HEK293 (cell line): ENCODE measurements around the gene RGS19.

ENCODE experiments used
- CTCF ChIA-PET: fragments of 350-600 bp; formaldehyde crosslinking; extraction: SDS; loops from one replicate; lab custom pipeline; 2021; ENCODE audit warnings: antibody characterized with exemption; lab: Yijun Ruan, JAX
- POLR2A ChIA-PET: fragments of 300-600 bp; formaldehyde crosslinking; extraction: SDS; loops from one replicate; lab custom pipeline; 2020; ENCODE audit warnings: antibody characterized with exemption, inconsistent platforms; lab: Yijun Ruan, JAX
- H3K27ac ChIP-seq: fragments of 200-500 bp; sonication (Bioruptor generic); 2 replicates; pipeline ENCODE4 v1.5.1; 2014; ENCODE audit warnings: low read depth, low read length, control low read depth, inconsistent platforms; ENCODE audit errors: extremely low read depth
- H3K36me3 ChIP-seq, 2 experiments: fragments of 200-500 bp in 1 of 2; sonication (Bioruptor generic) in 1 of 2; 1 replicate in 1 of 2; 2 replicates in 1 of 2; pipeline ENCODE4 v1.5.1; 2014 to 2017; ENCODE audit warnings: inconsistent platforms in 2 of 2, low read length in 2 of 2; ENCODE audit not compliant: control insufficient read depth in 2 of 2, insufficient read depth in 1 of 2
- H3K4me1 ChIP-seq: fragments of 200-500 bp; sonication (Bioruptor generic); 2 replicates; pipeline ENCODE4 v1.5.1; 2014; ENCODE audit warnings: mild to moderate bottlenecking, low read length, inconsistent platforms; ENCODE audit not compliant: control insufficient read depth, insufficient read depth
- H3K4me3 ChIP-seq: 2 replicates; pipeline ENCODE4 v1.5.1; 2011; ENCODE audit warnings: low read depth, mild to moderate bottlenecking, control low read depth, low read length, moderate library complexity
- H3K9me3 ChIP-seq: fragments of 200-500 bp; sonication (Bioruptor generic); 2 replicates; pipeline ENCODE4 v1.5.1; 2014; ENCODE audit warnings: low read depth, low read length, inconsistent platforms; ENCODE audit not compliant: control insufficient read depth, insufficient read depth
- HOXD13 ChIP-seq: sonication (generic); formaldehyde crosslinking; IDR thresholded peaks from 2 replicates; pipeline ENCODE4 v1.8.0; 2022; ENCODE audit warnings: missing genetic modification reagents, borderline replicate concordance
- KLF17 ChIP-seq: fragments of 450-650 bp; formaldehyde crosslinking; IDR thresholded peaks from 2 replicates; pipeline ENCODE4 v1.5.1; 2016; ENCODE audit warnings: missing biosample characterization, missing genetic modification characterization
- OSR2 ChIP-seq: fragments of 450-650 bp; formaldehyde crosslinking; IDR thresholded peaks from 2 replicates; pipeline ENCODE4 v1.5.1; 2016; ENCODE audit warnings: missing biosample characterization, missing genetic modification characterization
- PATZ1 ChIP-seq: fragments of 450-650 bp; formaldehyde crosslinking; IDR thresholded peaks from 2 replicates; pipeline ENCODE4 v1.5.1; 2016; ENCODE audit warnings: missing biosample characterization, missing genetic modification characterization
- PRDM10 ChIP-seq: fragments of 450-650 bp; formaldehyde crosslinking; IDR thresholded peaks from 2 replicates; pipeline ENCODE4 v1.5.1; 2016; ENCODE audit warnings: missing biosample characterization, missing genetic modification characterization
- SCRT2 ChIP-seq: fragments of 450-650 bp; formaldehyde crosslinking; IDR thresholded peaks from 2 replicates; pipeline ENCODE4 v1.5.1; 2016; ENCODE audit warnings: missing biosample characterization, missing genetic modification characterization
- SP2 ChIP-seq: fragments of 450-650 bp; formaldehyde crosslinking; IDR thresholded peaks from 2 replicates; pipeline ENCODE4 v1.5.1; 2016; ENCODE audit warnings: missing biosample characterization, missing genetic modification characterization
- ZBTB17 ChIP-seq: fragments of 450-650 bp; formaldehyde crosslinking; IDR thresholded peaks from 2 replicates; pipeline ENCODE4 v1.5.1; 2016; ENCODE audit warnings: missing biosample characterization, missing genetic modification characterization
- ZBTB20 ChIP-seq: fragments of 450-650 bp; formaldehyde crosslinking; IDR thresholded peaks from 2 replicates; pipeline ENCODE4 v1.5.1; 2016; ENCODE audit warnings: missing biosample characterization, missing genetic modification characterization
- ZBTB44 ChIP-seq: fragments of 450-650 bp; IDR thresholded peaks from 2 replicates; pipeline ENCODE4 v1.5.1; 2018; ENCODE audit warnings: missing biosample characterization, mild to moderate bottlenecking, missing genetic modification characterization
- ZBTB8A ChIP-seq: fragments of 450-650 bp; formaldehyde crosslinking; IDR thresholded peaks from 2 replicates; pipeline ENCODE4 v1.5.1; 2016; ENCODE audit warnings: missing biosample characterization, missing genetic modification characterization
- ZFP41 ChIP-seq: fragments of 450-650 bp; formaldehyde crosslinking; IDR thresholded peaks from 2 replicates; pipeline ENCODE4 v1.5.1; 2016; ENCODE audit warnings: missing biosample characterization, missing genetic modification characterization, borderline replicate concordance
- ZIC2 ChIP-seq: fragments of 450-650 bp; formaldehyde crosslinking; IDR thresholded peaks from 2 replicates; pipeline ENCODE4 v1.5.1; 2016; ENCODE audit warnings: missing biosample characterization, missing genetic modification characterization
- ZNF121 ChIP-seq: fragments of 450-650 bp; formaldehyde crosslinking; IDR thresholded peaks from 2 replicates; pipeline ENCODE4 v1.5.1; 2016; ENCODE audit warnings: missing biosample characterization, missing genetic modification characterization
- ZNF140 ChIP-seq: fragments of 450-650 bp; formaldehyde crosslinking; IDR thresholded peaks from 2 replicates; pipeline ENCODE4 v1.5.1; 2016; ENCODE audit warnings: missing biosample characterization, missing genetic modification characterization
- ZNF155 ChIP-seq: fragments of 450-650 bp; formaldehyde crosslinking; IDR thresholded peaks from 2 replicates; pipeline ENCODE4 v1.5.1; 2016; ENCODE audit warnings: missing biosample characterization, missing genetic modification characterization
- ZNF202 ChIP-seq: fragments of 450-650 bp; formaldehyde crosslinking; IDR thresholded peaks from 2 replicates; pipeline ENCODE4 v1.5.1; 2016; ENCODE audit warnings: missing biosample characterization, missing genetic modification characterization, borderline replicate concordance
- ZNF311 ChIP-seq: fragments of 450-650 bp; formaldehyde crosslinking; IDR thresholded peaks from 2 replicates; pipeline ENCODE4 v1.5.1; 2017; ENCODE audit warnings: missing biosample characterization, missing genetic modification characterization, borderline replicate concordance
- ZNF335 ChIP-seq: fragments of 450-650 bp; formaldehyde crosslinking; conservative IDR thresholded peaks from 2 replicates; pipeline ENCODE4 v1.5.1; 2016; ENCODE audit warnings: missing biosample characterization, missing genetic modification characterization
- ZNF366 ChIP-seq: fragments of 450-650 bp; formaldehyde crosslinking; conservative IDR thresholded peaks from 2 replicates; pipeline ENCODE4 v1.5.1; 2016; ENCODE audit warnings: missing biosample characterization, missing genetic modification characterization
- ZNF391 ChIP-seq: fragments of 450-650 bp; formaldehyde crosslinking; IDR thresholded peaks from 2 replicates; pipeline ENCODE4 v1.5.1; 2016; ENCODE audit warnings: low read depth, missing biosample characterization, missing genetic modification characterization, borderline replicate concordance
- ZNF423 ChIP-seq: fragments of 450-650 bp; formaldehyde crosslinking; IDR thresholded peaks from 2 replicates; pipeline ENCODE4 v1.5.1; 2016; ENCODE audit warnings: missing biosample characterization, missing genetic modification characterization
- ZNF624 ChIP-seq: fragments of 450-650 bp; formaldehyde crosslinking; IDR thresholded peaks from 2 replicates; pipeline ENCODE4 v1.5.1; 2017; ENCODE audit warnings: missing biosample characterization, missing genetic modification characterization
- ZNF658 ChIP-seq: fragments of 450-650 bp; formaldehyde crosslinking; IDR thresholded peaks from 2 replicates; pipeline ENCODE4; 2016; ENCODE audit warnings: missing biosample characterization, missing genetic modification characterization
- ZNF707 ChIP-seq: fragments of 450-650 bp; formaldehyde crosslinking; IDR thresholded peaks from 2 replicates; pipeline ENCODE4 v1.5.1; 2016; ENCODE audit warnings: missing biosample characterization, missing genetic modification characterization
- ZNF747 ChIP-seq: fragments of 450-650 bp; formaldehyde crosslinking; IDR thresholded peaks from 2 replicates; pipeline ENCODE4 v1.5.1; 2016; ENCODE audit warnings: missing biosample characterization, missing genetic modification characterization
- ZNF76 ChIP-seq: fragments of 450-650 bp; formaldehyde crosslinking; IDR thresholded peaks from 2 replicates; pipeline ENCODE4; 2016; ENCODE audit warnings: low read depth, missing biosample characterization, missing genetic modification characterization, borderline replicate concordance
- ZNF792 ChIP-seq: fragments of 450-650 bp; formaldehyde crosslinking; IDR thresholded peaks from 2 replicates; pipeline ENCODE4 v1.5.1; 2016; ENCODE audit warnings: missing biosample characterization, missing genetic modification characterization

The RGS19 gene

GRCh38 chr20:64082820-64083377 lies 3.6 kb upstream of the RGS19 start (continued):
- TF ChIP-seq PRDM10, result 0 out of 2 replicates have a peak, but pooled peaks have one; percentile 14
- TF ChIP-seq SCRT2 (tag by site-specific recombination), result peak; percentile 77
- no peak for TF ChIP-seq ZNF335
- TF ChIP-seq, all 188 proteins: peak for 4

GRCh38 chr20:64082126-64082731 lies 2.9 kb upstream of the RGS19 start:
- Histone ChIP-seq H3K36me3 (no peaks in the 10 kb centered on the region), H3K9me3 (no peaks in the 10 kb centered on the region), H3K4me3 (no peak overlapping the region), H3K27ac (no peak overlapping the region), H3K4me1 (peaks cover 10% of the 10 kb centered on the region)
- ChIA-PET POLR2A (interaction anchor here (2.9 kb wide), 1 partner anchor 20 kb away, joined by 13 read pairs; the partner anchor contains the start of gene TCEA2), CTCF (interaction anchor here (0.9 to 4.8 kb wide), 2 partner anchors 20 to 38 kb away, joined by 3 to 35 read pairs; no protein-coding TSS in a partner anchor)
- TF ChIP-seq ZNF366 (tag by site-specific recombination) (no peak), ZNF202 (no peak), ZNF121 (tag by site-specific recombination) (no peak), ZNF76 (tag by site-specific recombination) (no peak), ZNF423 (no peak), ZBTB44 (tag by site-specific recombination) (no peak), ZBTB8A (no peak), OSR2 (tag by site-specific recombination) (no peak), ZFP41 (tag by site-specific recombination) (no peak), ZNF155 (tag by site-specific recombination) (no peak), ZIC2 (tag by site-specific recombination) (0 out of 2 replicates have a peak, but pooled peaks have one; percentile 19), HOXD13 (CRISPR knock-in tag) (no peak), ZNF140 (tag by site-specific recombination) (no peak), KLF17 (tag by site-specific recombination) (peak; percentile 34; the same call in 1 of the 2 replicates), PATZ1 (peak; percentile 55; the same call in 1 of the 2 replicates), ZNF707 (tag by site-specific recombination) (no peak), ZNF747 (tag by site-specific recombination) (no peak), SCRT2 (tag by site-specific recombination) (0 out of 2 replicates have a peak, but pooled peaks have one; percentile 22), SP2 (tag by site-specific recombination) (0 out of 2 replicates have a peak, but pooled peaks have one; percentile 16), ZBTB20 (tag by site-specific recombination) (peak; percentile 48), ZNF792 (tag by site-specific recombination) (no peak), ZBTB17 (peak; percentile 55; the same call in 1 of the 2 replicates), ZNF391 (no peak), ZNF624 (tag by site-specific recombination) (no peak), ZNF311 (tag by site-specific recombination) (no peak), ZNF658 (tag by site-specific recombination) (no peak)
